Endothelial cell (in vitro differentiated cells): ENCODE results near the gene GNPDA1. TPM values are rescaled to one million over a fixed set of nuclear protein-coding genes. Genes with fewer than 3 reads are reported as not detected.

Experiments used
- DNase-seq: peaks from one replicate; pipeline ENCODE4 v3.0.0; 2021; ENCODE audit warnings: low spot score
- H3K27ac Mint-ChIP-seq: one replicate; pipeline ENCODE4 v1.8.0; 2021; ENCODE audit warnings: mixed read lengths, inconsistent platforms; ENCODE audit not compliant: unreplicated experiment
- H3K27me3 Mint-ChIP-seq: one replicate; pipeline ENCODE4 v1.8.0; 2021; ENCODE audit warnings: mild to moderate bottlenecking, moderate library complexity, mixed read lengths, inconsistent platforms; ENCODE audit not compliant: unreplicated experiment
- H3K36me3 Mint-ChIP-seq: one replicate; pipeline ENCODE4 v1.8.0; 2021; ENCODE audit warnings: mild to moderate bottlenecking, low read depth, mixed read lengths, inconsistent platforms; ENCODE audit not compliant: unreplicated experiment
- H3K4me1 Mint-ChIP-seq: one replicate; pipeline ENCODE4 v1.8.0; 2021; ENCODE audit warnings: mild to moderate bottlenecking, mixed read lengths, inconsistent platforms; ENCODE audit not compliant: unreplicated experiment
- H3K4me3 Mint-ChIP-seq: one replicate; pipeline ENCODE4 v1.8.0; 2021; ENCODE audit warnings: mild to moderate bottlenecking, mixed read lengths, inconsistent platforms; ENCODE audit not compliant: unreplicated experiment
- H3K9me3 Mint-ChIP-seq: one replicate; pipeline ENCODE4 v1.8.0; 2021; ENCODE audit warnings: mixed read lengths, inconsistent platforms; ENCODE audit not compliant: unreplicated experiment
- CTCF ChIP-seq: fragments of 200-600 bp; sonication (generic); IDR thresholded peaks from one replicate; pipeline ENCODE4 v1.5.0; 2021; ENCODE audit warnings: antibody characterized with exemption; ENCODE audit not compliant: unreplicated experiment
- total RNA-seq: library from RNA; stranded (reverse); fragmentation: NEBNext Ultra II Directional; extraction: Animal tissue kit (Norgen Biotek cat#: 25700); gene quantifications from one replicate; pipeline ENCODE4 v1.2.1, GENCODE V29; 2021; ENCODE audit not compliant: unreplicated experiment

Gene GNPDA1
- total RNA-seq, 1 donor from 2014 or later: 59.5 TPM

GRCh38 chr5:142000704-142001484 is 11.9 kb downstream of the GNPDA1 start:
- Mint-ChIP-seq H3K27ac (peak overlapping the region; percentile 93), H3K9me3 (no peaks in the 10 kb centered on the region), H3K4me3 (peak overlapping the region; percentile 4), H3K27me3 (peaks cover 7% of the 10 kb centered on the region), H3K36me3 (peaks cover 44% of the 10 kb centered on the region), H3K4me1 (peaks cover 10% of the 10 kb centered on the region)
- no peak for TF ChIP-seq CTCF
- peak; percentile 40 for DNase-seq

GRCh38 chr5:142000173-142000572 is 12.7 kb downstream of the GNPDA1 start:
- no peak for TF ChIP-seq CTCF
- Mint-ChIP-seq H3K4me3 (peak overlapping the region; percentile 4), H3K4me1 (peaks cover 10% of the 10 kb centered on the region), H3K36me3 (peaks cover 41% of the 10 kb centered on the region), H3K27ac (peak overlapping the region; percentile 48), H3K27me3 (peaks cover 7% of the 10 kb centered on the region), H3K9me3 (no peaks in the 10 kb centered on the region)
- no peak for DNase-seq

- no peak for TF ChIP-seq CTCF
- Mint-ChIP-seq H3K4me3 (no peak overlapping the region), H3K9me3 (no peaks in the 10 kb centered on the region), H3K27me3 (peaks cover 7% of the 10 kb centered on the region), H3K27ac (no peak overlapping the region), H3K36me3 (peaks cover 49% of the 10 kb centered on the region), H3K4me1 (peaks cover 10% of the 10 kb centered on the region)
- no peak for DNase-seq
Measured at GRCh38 chr5:141997358-141997960, 15.4 kb downstream of the GNPDA1 start.

- Mint-ChIP-seq H3K27ac (no peak overlapping the region), H3K27me3 (peaks cover 7% of the 10 kb centered on the region), H3K9me3 (no peaks in the 10 kb centered on the region), H3K4me1 (peaks cover 5% of the 10 kb centered on the region), H3K36me3 (peaks cover 46% of the 10 kb centered on the region), H3K4me3 (no peak overlapping the region)
- DNase-seq: no peak
- TF ChIP-seq CTCF: no peak
Measured at GRCh38 chr5:141995656-141996055, 17.2 kb downstream of the GNPDA1 start.
